Activated CD4-positive, alpha-beta T cell treated with anti-CD3 and anti-CD28 coated beads, Interleukin-2, amount 10 ng/mL, durations not matched to agents 24 days and 14 days (primary cell): ENCODE results near the gene GRSF1. TPM values are rescaled to one million over a fixed set of nuclear protein-coding genes. Genes with fewer than 3 reads are reported as not detected.

Source experiments
- DNase-seq: peaks from one replicate; pipeline ENCODE4 v3.0.0; 2022
- H3K27ac Mint-ChIP-seq: one replicate; pipeline ENCODE4 v1.8.0; 2022; ENCODE audit warnings: mild to moderate bottlenecking, mixed read lengths
- H3K27me3 Mint-ChIP-seq: one replicate; pipeline ENCODE4 v1.8.0; 2022; ENCODE audit warnings: mixed read lengths
- H3K36me3 Mint-ChIP-seq: one replicate; pipeline ENCODE4 v1.8.0; 2022; ENCODE audit warnings: low read depth, mild to moderate bottlenecking, mixed read lengths
- H3K4me1 Mint-ChIP-seq: one replicate; pipeline ENCODE4 v1.8.0; 2021; ENCODE audit warnings: mixed read lengths
- H3K4me3 Mint-ChIP-seq: one replicate; pipeline ENCODE4 v1.8.0; 2022; ENCODE audit warnings: mild to moderate bottlenecking, moderate library complexity, mixed read lengths
- H3K9me3 Mint-ChIP-seq: one replicate; pipeline ENCODE4 v1.8.0; 2021; ENCODE audit warnings: mixed read lengths
- intact Hi-C: fragments of 100-400 bp; cut with micrococcal nuclease; formaldehyde crosslinking; loops from one replicate; pipeline ENCODE4 v1.15.1; 2023
- total RNA-seq: library from RNA; stranded (reverse); gene quantifications from 2 replicates; pipeline ENCODE4 v1.2.3, GENCODE V29; 2022

GRSF1 gene
- 122 and 124 TPM in 2 replicates for total RNA-seq

GRCh38 chr4:70839589-70840093 is at the start of gene GRSF1:
TSS of gene GRSF1 (minus strand) at chr4:70839890. CDS start at chr4:70839827, 63 bp downstream.
- H3K27me3 Mint-ChIP-seq = no peaks in the 10 kb centered on the region
- H3K27ac Mint-ChIP-seq = peak within 1 kb of the TSS; percentile 99
- H3K36me3 Mint-ChIP-seq = peaks cover 26% of the 10 kb centered on the region
- peaks cover 35% of the 10 kb centered on the region for H3K4me1 Mint-ChIP-seq
- H3K4me3 Mint-ChIP-seq = peak within 1 kb of the TSS; percentile 100
- intact Hi-C loops = loop anchor here (1.0 to 10.0 kb wide), 8 partner anchors 24 to 215 kb away; partner anchors contain the start of genes DCK, ENAM, MOB1B and UTP3
- no peaks in the 10 kb centered on the region for H3K9me3 Mint-ChIP-seq
- DNase-seq = peak; percentile 98

DNA sequence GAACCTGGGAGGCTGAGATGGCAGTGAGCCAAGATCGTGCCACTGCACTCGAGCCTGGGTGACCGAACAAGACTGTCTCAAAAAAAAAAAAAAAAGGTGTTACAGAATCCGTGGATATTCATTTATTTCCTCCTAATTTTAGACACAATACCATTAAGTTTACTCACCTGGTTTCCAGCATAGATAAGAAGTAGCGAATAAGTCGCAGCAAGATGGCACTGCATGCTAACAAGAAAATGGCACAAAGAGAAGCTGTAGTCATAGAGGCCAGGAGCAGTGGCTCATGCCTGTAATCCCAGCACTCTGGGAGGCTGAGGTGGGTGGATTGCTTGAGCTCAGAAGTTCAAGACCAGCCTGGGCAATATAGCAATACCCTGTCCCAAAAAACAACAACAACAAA is 45.5 kb upstream of the GRSF1 start:
- Mint-ChIP-seq H3K4me3 (no peak overlapping the region), H3K4me1 (no peaks in the 10 kb centered on the region), H3K9me3 (no peaks in the 10 kb centered on the region), H3K27me3 (peaks cover 10% of the 10 kb centered on the region), H3K27ac (no peak overlapping the region), H3K36me3 (no peaks in the 10 kb centered on the region)
- intact Hi-C loops = loop anchor here (10.0 kb wide), 1 partner anchor 300 kb away; no protein-coding TSS in a partner anchor
- DNase-seq = no peak

- H3K4me1 Mint-ChIP-seq = no peaks in the 10 kb centered on the region
- no peak overlapping the region for H3K4me3 Mint-ChIP-seq
- no peaks in the 10 kb centered on the region for H3K9me3 Mint-ChIP-seq
- H3K27ac Mint-ChIP-seq = no peak overlapping the region
- DNase-seq = no peak
- H3K36me3 Mint-ChIP-seq = no peaks in the 10 kb centered on the region
- H3K27me3 Mint-ChIP-seq = peaks cover 6% of the 10 kb centered on the region
- intact Hi-C loops = loop anchor here (10.0 kb wide), 1 partner anchor 304 kb away; no protein-coding TSS in a partner anchor
These were observed 41.0 kb upstream of the GRSF1 start for GRCh38 chr4:70880739-70881138.

DNA sequence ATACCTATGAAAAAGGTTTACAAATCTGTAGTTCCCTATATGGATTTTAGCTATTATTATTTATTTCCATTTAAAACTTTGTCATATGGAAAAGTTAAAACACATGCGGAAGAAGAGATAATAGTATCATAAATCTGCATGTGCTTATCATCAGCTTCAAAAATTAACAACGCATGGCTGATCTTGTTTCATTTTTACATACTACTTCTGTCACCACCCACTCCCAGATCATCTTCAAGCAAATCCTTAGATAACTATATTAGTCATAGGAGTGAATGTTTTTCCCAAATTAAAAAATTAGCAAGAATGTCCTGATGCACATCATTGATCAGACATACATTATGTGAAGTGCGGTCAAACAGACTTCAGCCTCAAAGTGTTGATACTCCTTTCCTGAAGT is 37.9 kb upstream of the GRSF1 start:
- no peak overlapping the region for H3K4me3 Mint-ChIP-seq
- intact Hi-C loops = no loop called here
- H3K4me1 Mint-ChIP-seq = no peaks in the 10 kb centered on the region
- DNase-seq = no peak
- no peak overlapping the region for H3K27ac Mint-ChIP-seq
- H3K36me3 Mint-ChIP-seq = no peaks in the 10 kb centered on the region
- H3K27me3 Mint-ChIP-seq = peaks cover 2% of the 10 kb centered on the region
- no peaks in the 10 kb centered on the region for H3K9me3 Mint-ChIP-seq

DNA sequence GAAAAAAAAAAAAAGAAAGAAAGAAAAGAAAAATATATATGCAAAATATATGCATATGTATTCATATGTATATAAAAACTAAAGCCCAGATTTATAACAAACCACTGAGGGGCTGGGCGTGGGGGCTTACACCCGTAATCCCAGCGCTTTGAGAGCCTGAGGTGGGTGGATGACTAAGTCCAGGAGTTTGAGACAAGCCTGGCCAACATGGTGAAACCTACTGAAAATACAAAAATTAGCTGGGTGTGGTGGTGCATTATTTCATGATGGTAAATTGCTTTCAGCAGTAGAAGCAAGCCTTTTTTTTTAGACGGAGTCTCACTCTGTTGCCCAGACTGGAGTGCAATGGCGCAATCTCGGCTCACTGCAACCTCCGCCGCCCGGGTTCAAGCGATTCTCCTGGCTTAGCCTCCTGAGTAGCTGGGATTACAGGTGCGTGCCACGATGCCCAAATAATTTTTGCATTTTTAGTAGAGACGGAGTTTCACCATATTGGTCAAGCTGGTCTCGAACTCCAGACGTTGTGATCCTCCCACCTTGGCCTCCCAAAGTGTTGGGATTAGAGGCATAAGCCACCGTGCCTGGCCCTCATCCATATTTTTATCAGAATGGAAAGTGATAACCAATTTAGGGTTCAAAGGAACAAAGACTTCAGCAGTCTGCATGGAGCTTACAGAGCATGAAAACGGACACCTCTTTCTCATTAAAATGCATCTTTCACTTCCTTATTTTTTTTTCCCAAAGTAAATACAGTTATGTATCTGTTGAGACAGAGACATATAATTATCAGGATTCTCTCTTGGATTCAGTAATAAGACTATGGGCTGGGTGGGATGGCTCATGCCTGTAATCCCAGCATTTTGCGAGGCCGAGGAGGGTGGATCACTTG is 34.8 kb upstream of the GRSF1 start:
- Mint-ChIP-seq H3K27ac (no peak overlapping the region), H3K27me3 (no peaks in the 10 kb centered on the region), H3K9me3 (no peaks in the 10 kb centered on the region), H3K36me3 (no peaks in the 10 kb centered on the region), H3K4me1 (no peaks in the 10 kb centered on the region), H3K4me3 (no peak overlapping the region)
- intact Hi-C loops = no loop called here
- no peak for DNase-seq

GRCh38 chr4:70873216-70873615 is 33.5 kb upstream of the GRSF1 start:
- H3K4me3 Mint-ChIP-seq = no peak overlapping the region
- H3K27ac Mint-ChIP-seq = no peak overlapping the region
- no peaks in the 10 kb centered on the region for H3K4me1 Mint-ChIP-seq
- no peak for DNase-seq
- no peaks in the 10 kb centered on the region for H3K36me3 Mint-ChIP-seq
- intact Hi-C loops = no loop called here
- H3K9me3 Mint-ChIP-seq = no peaks in the 10 kb centered on the region
- H3K27me3 Mint-ChIP-seq = no peaks in the 10 kb centered on the region

DNA sequence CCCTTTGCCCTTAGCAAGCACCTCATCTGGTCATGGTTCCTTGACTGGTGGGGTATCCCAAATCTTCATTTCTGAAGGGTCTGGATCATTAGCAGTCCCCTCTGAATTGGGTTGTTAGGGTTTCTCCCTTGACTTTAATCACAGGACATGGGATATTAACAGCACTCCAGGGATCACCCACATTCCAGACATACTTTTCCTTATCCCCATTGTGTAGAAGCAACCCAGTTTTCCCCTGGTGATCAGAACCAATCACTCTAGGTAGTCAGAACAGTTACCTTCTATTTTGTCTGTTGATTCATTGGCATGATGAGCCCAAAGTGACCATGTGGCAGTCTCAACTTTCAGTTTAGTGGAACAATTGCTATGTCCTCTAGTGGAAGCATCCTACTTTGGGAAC is 29.1 kb upstream of the GRSF1 start:
- Mint-ChIP-seq H3K9me3 (no peaks in the 10 kb centered on the region), H3K27ac (no peak overlapping the region), H3K4me3 (no peak overlapping the region), H3K4me1 (peaks cover 1% of the 10 kb centered on the region), H3K36me3 (no peaks in the 10 kb centered on the region), H3K27me3 (no peaks in the 10 kb centered on the region)
- intact Hi-C loops = no loop called here
- no peak for DNase-seq

- peak overlapping the region; percentile 57 for H3K4me3 Mint-ChIP-seq
These were observed 23.6 kb upstream of the GRSF1 start for GRCh38 chr4:70863099-70863790.

DNA sequence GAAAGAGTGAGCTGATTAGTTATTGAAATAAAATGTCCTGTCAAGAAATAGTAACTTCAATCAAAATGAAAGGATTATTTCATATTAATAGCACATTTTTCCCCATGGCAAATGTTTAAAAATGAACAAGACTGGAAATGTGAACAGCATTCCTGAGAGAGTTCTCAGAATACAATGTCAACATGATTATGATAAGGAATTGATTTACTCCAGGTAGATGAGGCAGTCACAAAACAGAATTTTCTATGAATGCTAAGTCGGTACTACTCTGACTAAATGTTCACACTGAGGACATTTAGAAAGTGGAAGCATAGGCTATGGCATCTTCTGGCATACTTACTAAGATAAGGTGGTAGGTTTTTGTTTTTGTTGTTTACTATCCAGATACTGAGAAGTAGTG is 19.4 kb upstream of the GRSF1 start:
- H3K9me3 Mint-ChIP-seq = peaks cover 3% of the 10 kb centered on the region
- intact Hi-C loops = no loop called here
- H3K4me1 Mint-ChIP-seq = peaks cover 16% of the 10 kb centered on the region
- H3K27me3 Mint-ChIP-seq = no peaks in the 10 kb centered on the region
- no peak for DNase-seq
- H3K36me3 Mint-ChIP-seq = no peaks in the 10 kb centered on the region
- no peak overlapping the region for H3K4me3 Mint-ChIP-seq
- no peak overlapping the region for H3K27ac Mint-ChIP-seq

More at GRCh38 chr4:70863099-70863790, 23.6 kb upstream of the GRSF1 start:
- H3K27me3 Mint-ChIP-seq = no peaks in the 10 kb centered on the region
- peak overlapping the region; percentile 72 for H3K27ac Mint-ChIP-seq
- peaks cover 13% of the 10 kb centered on the region for H3K4me1 Mint-ChIP-seq
- H3K9me3 Mint-ChIP-seq = peaks cover 3% of the 10 kb centered on the region
- peak; percentile 72 for DNase-seq
- intact Hi-C loops = loop anchor here (1.0 to 5.0 kb wide), 4 partner anchors 20 to 64 kb away; partner anchors contain the start of genes GRSF1 and MOB1B
- H3K36me3 Mint-ChIP-seq = no peaks in the 10 kb centered on the region

GRCh38 chr4:70858454-70858853 is 18.8 kb upstream of the GRSF1 start:
- no peak overlapping the region for H3K27ac Mint-ChIP-seq
- H3K4me1 Mint-ChIP-seq = peaks cover 12% of the 10 kb centered on the region
- H3K4me3 Mint-ChIP-seq = no peak overlapping the region
- peaks cover 3% of the 10 kb centered on the region for H3K9me3 Mint-ChIP-seq
- intact Hi-C loops = no loop called here
- H3K27me3 Mint-ChIP-seq = no peaks in the 10 kb centered on the region
- DNase-seq = no peak
- H3K36me3 Mint-ChIP-seq = no peaks in the 10 kb centered on the region

DNA sequence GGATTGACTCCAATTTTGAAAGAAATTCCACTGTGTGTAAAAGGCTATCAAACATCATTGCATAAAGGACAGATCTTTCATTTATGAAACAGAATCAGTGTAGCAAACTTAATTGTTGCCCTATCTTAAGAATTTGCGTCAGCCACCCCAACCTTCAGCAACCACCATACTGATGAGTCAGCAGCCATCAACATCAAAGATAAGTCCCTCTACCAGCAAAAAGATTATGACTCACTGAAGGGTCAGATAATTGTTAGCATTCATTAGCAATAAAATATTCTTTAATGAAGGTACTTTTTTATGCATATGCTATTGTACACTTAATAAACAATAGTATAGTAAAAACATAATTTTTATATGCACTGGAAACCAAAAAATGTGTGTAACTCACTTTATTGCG is 15.8 kb upstream of the GRSF1 start:
- Mint-ChIP-seq H3K9me3 (no peaks in the 10 kb centered on the region), H3K36me3 (peaks cover 2% of the 10 kb centered on the region), H3K4me3 (no peak overlapping the region), H3K27ac (no peak overlapping the region), H3K27me3 (no peaks in the 10 kb centered on the region), H3K4me1 (peaks cover 4% of the 10 kb centered on the region)
- no peak for DNase-seq
- intact Hi-C loops = no loop called here

DNA sequence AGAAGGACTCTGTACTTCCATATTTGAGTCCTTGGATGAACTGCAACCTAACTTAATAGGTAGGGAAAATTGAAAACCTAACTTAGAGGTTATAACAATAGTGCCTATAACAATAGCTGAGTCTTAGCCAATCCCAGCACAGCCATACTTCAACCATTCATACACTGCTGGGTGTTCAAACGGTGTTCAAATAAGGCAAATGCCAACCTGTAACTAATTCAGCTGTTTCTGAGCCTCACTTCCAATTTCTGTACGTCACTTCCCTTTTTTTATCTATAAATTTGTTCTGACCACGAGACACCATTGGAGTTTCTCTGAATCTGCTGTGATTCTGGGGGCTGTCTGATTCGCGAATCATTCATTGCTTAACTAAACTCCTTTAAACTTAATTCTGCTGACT is 9.6 kb upstream of the GRSF1 start:
- Mint-ChIP-seq H3K4me3 (no peak overlapping the region), H3K36me3 (peaks cover 4% of the 10 kb centered on the region), H3K9me3 (no peaks in the 10 kb centered on the region), H3K27ac (no peak overlapping the region), H3K4me1 (peaks cover 1% of the 10 kb centered on the region), H3K27me3 (no peaks in the 10 kb centered on the region)
- DNase-seq = no peak
- intact Hi-C loops = loop anchor here (10.0 kb wide), 1 partner anchor 224 kb away; the partner anchor contains the start of gene ENAM

DNA sequence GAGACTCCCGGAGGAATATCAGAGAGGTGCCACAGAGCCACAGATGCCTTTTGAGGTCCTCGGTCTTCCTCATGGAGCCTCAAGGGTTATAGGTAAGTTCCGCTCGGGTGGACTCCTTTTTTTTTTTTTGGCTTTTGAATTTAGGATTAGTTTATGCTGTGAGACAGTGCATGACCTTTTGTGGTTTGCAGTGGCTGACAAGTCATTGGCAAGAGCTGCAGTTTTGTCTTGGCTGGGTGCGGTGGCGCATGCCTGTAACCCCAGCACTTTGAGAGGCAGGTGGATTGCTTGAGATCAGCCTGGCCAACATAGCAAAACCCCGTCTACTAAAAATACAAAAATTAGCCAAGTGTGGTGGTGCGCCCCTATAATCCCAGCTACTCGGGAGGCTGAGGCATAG is 4.5 kb upstream of the GRSF1 start:
- Mint-ChIP-seq H3K36me3 (peaks cover 1% of the 10 kb centered on the region), H3K4me3 (no peak overlapping the region), H3K27ac (peak overlapping the region; percentile 34), H3K27me3 (no peaks in the 10 kb centered on the region), H3K9me3 (no peaks in the 10 kb centered on the region), H3K4me1 (peaks cover 21% of the 10 kb centered on the region)
- DNase-seq = no peak
- intact Hi-C loops = loop anchor here (5.0 to 10.0 kb wide), 2 partner anchors 83 to 219 kb away; partner anchors contain the start of gene ENAM
